Stimulated activated naive CD4-positive, alpha-beta T cell treated with Interleukin-2 at 50 U/mL for 16 hours (primary cell): ENCODE measurements around the gene G6PC3.
"Not testable (repeated sequence)": the region's sequence is repeated elsewhere in the genome, so short reads cannot be mapped to it uniquely, and the experiment has no call there.

Experiments
- DNase-seq: peaks from one replicate; lab custom pipeline; 2025; lab: John Stamatoyannopoulos, UW

G6PC3 gene

DNA sequence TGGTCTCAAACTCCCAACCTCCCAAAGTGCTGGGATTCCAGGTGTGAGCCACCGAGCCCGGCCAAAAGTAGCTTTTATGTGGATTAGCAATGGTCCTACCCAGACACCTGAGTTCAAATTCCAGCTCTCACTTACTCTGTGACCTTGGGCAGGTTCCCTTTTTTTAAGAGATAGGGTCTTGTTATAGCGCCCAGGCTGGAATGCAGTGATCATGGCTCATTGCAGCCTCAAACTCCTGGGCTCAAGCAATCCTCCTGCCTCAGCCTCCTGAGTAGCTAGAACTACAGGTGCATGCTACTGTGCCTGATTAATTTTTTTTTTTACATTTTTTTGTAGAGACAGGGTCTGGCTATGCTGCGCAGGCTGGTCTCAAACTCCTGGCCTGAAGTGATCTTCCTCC is 36.3 kb downstream of the G6PC3 start:
- DNase-seq, result no peak

GRCh38 chr17:44108440-44109311 is 38.1 kb downstream of the G6PC3 start:
- no peak for DNase-seq

- no peak for DNase-seq
Measured at GRCh38 chr17:44109312-44109630, 38.7 kb downstream of the G6PC3 start.

- no peak for DNase-seq
Measured at GRCh38 chr17:44110011-44110686, 39.6 kb downstream of the G6PC3 start.

- DNase-seq, result peak; percentile 8
Measured at GRCh38 chr17:44110823-44111633, 40.5 kb downstream of the G6PC3 start.

DNA sequence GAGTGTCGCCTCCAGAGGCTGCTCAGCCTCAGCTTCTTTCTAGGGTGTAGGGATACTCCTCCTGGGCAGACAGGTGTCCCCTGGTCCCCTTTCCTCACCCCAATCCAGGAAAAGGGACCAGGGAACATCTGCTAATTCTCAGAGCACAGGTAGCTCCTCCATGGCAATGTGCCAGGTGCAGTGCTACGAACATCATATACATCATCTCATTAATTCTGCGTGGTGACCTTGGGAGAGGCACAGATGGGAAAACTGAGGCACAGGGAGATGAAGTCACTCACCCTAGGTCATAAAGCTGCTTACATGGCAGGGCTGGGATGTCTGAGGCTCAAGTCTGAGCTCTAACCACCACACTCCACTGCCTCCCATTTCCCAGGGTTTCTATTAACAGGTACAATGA is 41.2 kb downstream of the G6PC3 start:
- DNase-seq, result no peak

GRCh38 chr17:44112284-44113280 is 42.0 kb downstream of the G6PC3 start:
- no peak for DNase-seq

DNA sequence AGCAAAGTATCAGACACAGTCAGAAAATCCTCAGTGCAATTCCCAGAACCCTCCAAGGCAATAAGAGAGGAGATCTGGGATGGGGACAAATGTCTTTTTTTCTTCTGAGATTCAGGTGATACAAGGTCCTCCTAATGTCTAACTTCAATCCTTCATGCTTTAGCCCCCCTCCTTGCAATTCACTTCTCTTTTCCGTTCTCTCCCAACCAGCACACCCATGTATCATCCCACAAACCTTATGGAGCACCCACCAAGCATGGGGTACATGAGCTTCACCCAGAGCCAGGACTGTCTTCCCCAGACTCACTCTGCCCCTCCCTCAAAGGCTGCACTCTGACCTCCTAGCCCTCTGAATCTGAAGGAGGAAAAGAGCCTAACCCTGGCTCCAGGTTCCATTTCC is 42.8 kb downstream of the G6PC3 start:
- DNase-seq, result no peak

- no peak for DNase-seq
Measured at GRCh38 chr17:44113868-44114840, 43.6 kb downstream of the G6PC3 start.

GRCh38 chr17:44115585-44116415 is 45.3 kb downstream of the G6PC3 start:
- DNase-seq, result no peak

GRCh38 chr17:44117351-44117750 is 46.8 kb downstream of the G6PC3 start:
- no peak for DNase-seq

DNA sequence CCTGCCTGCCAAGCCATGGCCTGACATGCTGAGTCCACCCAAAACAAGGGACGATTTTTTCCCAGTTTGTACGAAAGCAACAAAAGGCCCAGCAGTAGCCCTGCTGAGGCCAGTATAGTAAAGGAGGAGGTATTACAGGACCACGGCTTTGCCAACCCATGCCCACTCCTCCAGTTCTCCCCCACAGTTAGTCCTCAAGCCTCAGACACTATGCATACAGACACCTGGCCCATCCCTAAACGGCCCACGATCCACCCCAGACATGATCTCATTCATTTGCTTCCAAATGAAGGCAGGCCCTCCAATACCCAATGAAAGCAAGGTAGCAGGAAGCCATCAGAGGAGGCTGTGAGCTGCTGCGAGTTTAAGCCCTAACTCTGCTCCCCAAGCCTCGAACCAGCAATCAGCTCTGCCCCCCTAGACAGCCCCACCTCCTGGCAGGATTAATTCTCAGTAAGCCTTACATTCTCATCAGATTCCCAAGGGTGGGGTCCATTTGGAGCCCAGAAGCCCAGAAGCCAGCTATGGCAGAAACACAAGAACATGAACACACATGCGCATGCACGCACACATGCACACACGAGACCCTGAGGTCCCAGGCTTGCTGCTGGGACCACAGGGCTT is 48.0 kb downstream of the G6PC3 start:
- DNase-seq, result no peak

- DNase-seq, result no peak
Measured at GRCh38 chr17:44119062-44119461, 48.5 kb downstream of the G6PC3 start.

DNA sequence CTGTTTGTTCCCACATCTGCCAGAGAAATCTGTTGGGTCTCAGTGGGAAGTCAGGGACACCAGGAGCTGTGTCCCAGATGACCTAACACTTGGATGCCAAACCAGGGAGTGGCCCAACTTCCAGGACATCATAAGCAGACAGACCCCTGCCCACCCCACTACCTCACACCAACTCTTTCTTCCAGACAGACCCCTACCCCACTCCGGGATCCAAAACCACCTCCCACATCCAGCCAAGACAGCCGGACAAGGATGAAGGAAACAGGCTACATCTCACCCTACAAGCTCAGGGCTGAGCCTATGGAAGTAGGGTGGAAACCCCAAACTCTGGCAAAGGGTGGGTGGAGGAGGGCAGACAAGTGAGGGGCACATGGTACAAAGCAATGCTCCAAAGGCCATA is 49.3 kb downstream of the G6PC3 start:
- DNase-seq, result no peak

- not testable (repeated sequence) for DNase-seq
Measured at GRCh38 chr17:44120281-44120680, 49.7 kb downstream of the G6PC3 start.

GRCh38 chr17:44120851-44121605 is 50.5 kb downstream of the G6PC3 start:
- DNase-seq, result no peak

GRCh38 chr17:44121997-44122815 is 51.7 kb downstream of the G6PC3 start:
- DNase-seq, result no peak
